H9 (cell line): ENCODE data around the gene ANTXR2. TPM values are rescaled to one million over a fixed set of nuclear protein-coding genes. Genes with fewer than 3 reads are reported as not detected.
"Not testable (repeated sequence)": the region's sequence is repeated elsewhere in the genome, so short reads cannot be mapped to it uniquely, and the experiment has no call there.

Source experiments
- DNase-seq: peaks from one replicate; pipeline ENCODE4 v3.0.0-alpha.2; 2017
- H2AFZ ChIP-seq: one replicate; pipeline ENCODE4 v1.6.1; 2013; ENCODE audit warnings: mild to moderate bottlenecking, low read length, control low read depth, moderate library complexity
- H2AK5ac ChIP-seq: 2 replicates; pipeline ENCODE4 v1.6.1; 2013; ENCODE audit warnings: low read length, control low read depth, mixed read lengths; ENCODE audit not compliant: insufficient read length
- H2BK120ac ChIP-seq: one replicate; pipeline ENCODE4 v1.6.1; 2013; ENCODE audit warnings: low read depth, mild to moderate bottlenecking, low read length, control low read depth, inconsistent platforms; ENCODE audit not compliant: poor library complexity, severe bottlenecking
- H2BK12ac ChIP-seq: 2 replicates; pipeline ENCODE4 v1.6.1; 2013; ENCODE audit warnings: low read length, control low read depth, mixed read lengths, low read depth; ENCODE audit not compliant: insufficient read length
- H2BK15ac ChIP-seq: 2 replicates; pipeline ENCODE4 v1.6.1; 2013; ENCODE audit warnings: low read depth, low read length, control low read depth
- H2BK20ac ChIP-seq: one replicate; pipeline ENCODE4 v1.6.1; 2013; ENCODE audit warnings: low read depth, mild to moderate bottlenecking, low read length, control low read depth, inconsistent platforms; ENCODE audit not compliant: poor library complexity, severe bottlenecking
- H2BK5ac ChIP-seq: 2 replicates; pipeline ENCODE4 v1.6.1; 2013; ENCODE audit warnings: low read length, control low read depth, mixed read lengths; ENCODE audit not compliant: insufficient read length
- H3K14ac ChIP-seq: 2 replicates; pipeline ENCODE4 v1.6.1; 2013; ENCODE audit warnings: low read length, control low read depth; ENCODE audit not compliant: insufficient read depth
- H3K18ac ChIP-seq: 2 replicates; pipeline ENCODE4 v1.6.1; 2013; ENCODE audit warnings: low read depth, mild to moderate bottlenecking, mixed read lengths, low read length, control low read depth; ENCODE audit not compliant: insufficient read length
- H3K23ac ChIP-seq: 2 replicates; pipeline ENCODE4 v1.6.1; 2013; ENCODE audit warnings: low read length, control low read depth, mixed read lengths, low read depth; ENCODE audit not compliant: insufficient read length
- H3K23me2 ChIP-seq: 2 replicates; pipeline ENCODE4 v1.6.1; 2013; ENCODE audit warnings: low read depth, mild to moderate bottlenecking, mixed read lengths, low read length, control low read depth; ENCODE audit not compliant: insufficient read length, poor library complexity, severe bottlenecking
- H3K27ac ChIP-seq: 2 replicates; pipeline ENCODE4 v1.5.1; 2013; ENCODE audit warnings: low read length, control low read depth, mixed read lengths, low read depth; ENCODE audit not compliant: insufficient read length
- H3K27me3 ChIP-seq: 2 replicates; pipeline ENCODE4 v1.6.1; 2013; ENCODE audit warnings: low read length, control low read depth, inconsistent platforms; ENCODE audit not compliant: insufficient read depth
- H3K4ac ChIP-seq: 2 replicates; pipeline ENCODE4 v1.6.1; 2013; ENCODE audit warnings: low read depth, mild to moderate bottlenecking, control low read depth, inconsistent platforms, low read length, moderate library complexity
- H3K4me1 ChIP-seq: 2 replicates; pipeline ENCODE4 v1.6.1; 2013; ENCODE audit warnings: low read length, control low read depth, inconsistent platforms; ENCODE audit not compliant: insufficient read depth
- H3K4me2 ChIP-seq: 2 replicates; pipeline ENCODE4 v1.6.1; 2013; ENCODE audit warnings: low read length, control low read depth, mixed read lengths; ENCODE audit not compliant: insufficient read length, insufficient read depth
- H3K56ac ChIP-seq: 2 replicates; pipeline ENCODE4 v1.6.1; 2013; ENCODE audit warnings: low read depth, mild to moderate bottlenecking, mixed read lengths, low read length, control low read depth; ENCODE audit not compliant: insufficient read length
- H3K79me1 ChIP-seq: 2 replicates; pipeline ENCODE4 v1.6.1; 2013; ENCODE audit warnings: low read depth, mild to moderate bottlenecking, moderate library complexity, low read length, control low read depth, inconsistent platforms; ENCODE audit not compliant: insufficient read depth, poor library complexity, severe bottlenecking
- H3K79me2 ChIP-seq: 2 replicates; pipeline ENCODE4 v1.6.1; 2013; ENCODE audit warnings: low read length, control low read depth, inconsistent platforms; ENCODE audit not compliant: insufficient read depth
- H3K9ac ChIP-seq: 2 replicates; pipeline ENCODE4 v1.6.1; 2013; ENCODE audit warnings: low read length, control low read depth, mixed read lengths; ENCODE audit not compliant: insufficient read length; ENCODE audit errors: extremely low read depth
- H3K9me3 ChIP-seq: one replicate; pipeline ENCODE4 v1.6.1; 2013; ENCODE audit warnings: low read depth, low read length, inconsistent platforms; ENCODE audit not compliant: control insufficient read depth
- H3T11ph ChIP-seq: one replicate; pipeline ENCODE4 v1.6.1; 2013; ENCODE audit warnings: mild to moderate bottlenecking, low read length, control low read depth, inconsistent platforms
- H4K20me1 ChIP-seq: one replicate; pipeline ENCODE4 v1.6.1; 2013; ENCODE audit not compliant: control insufficient read depth, insufficient read length, insufficient read depth
- H4K5ac ChIP-seq: 2 replicates; pipeline ENCODE4 v1.6.1; 2013; ENCODE audit warnings: low read depth, mild to moderate bottlenecking, mixed read lengths, low read length, control low read depth; ENCODE audit not compliant: insufficient read length
- H4K8ac ChIP-seq: replicated peaks from 2 replicates; pipeline ENCODE4 v1.6.1; 2013; ENCODE audit warnings: low read length, control low read depth, mixed read lengths, low read depth; ENCODE audit not compliant: insufficient read length
- H4K91ac ChIP-seq: 2 replicates; pipeline ENCODE4 v1.6.1; 2013; ENCODE audit warnings: low read depth, mild to moderate bottlenecking, moderate library complexity, mixed read lengths, low read length, control low read depth; ENCODE audit not compliant: insufficient read length
- H3K27ac Mint-ChIP-seq, 3 experiments: 2 replicates in 2 of 3; 3 replicates in 1 of 3; pipeline ENCODE4 v1.8.0; 2020 to 2021; ENCODE audit warnings: mixed read lengths in 3 of 3, mild to moderate bottlenecking in 1 of 3, moderate library complexity in 1 of 3
- H3K27me3 Mint-ChIP-seq: 2 replicates; pipeline ENCODE4 v1.8.0; 2021; ENCODE audit warnings: low read depth, mild to moderate bottlenecking, moderate library complexity, mixed read lengths
- H3K36me3 Mint-ChIP-seq, 3 experiments: 2 replicates in 2 of 3; 3 replicates in 1 of 3; pipeline ENCODE4 v1.8.0; 2020 to 2021; ENCODE audit warnings: low read depth in 3 of 3, mixed read lengths in 3 of 3; ENCODE audit not compliant: insufficient read depth in 1 of 3
- H3K4me1 Mint-ChIP-seq, 2 experiments: 2 replicates each; pipeline ENCODE4 v1.8.0; 2020; ENCODE audit warnings: mixed read lengths in 2 of 2
- H3K4me3 Mint-ChIP-seq, 2 experiments: 2 replicates in 1 of 2; 3 replicates in 1 of 2; pipeline ENCODE4 v1.8.0; 2020 to 2021; ENCODE audit warnings: mild to moderate bottlenecking in 2 of 2, mixed read lengths in 2 of 2, moderate library complexity in 1 of 2
- H3K9me3 Mint-ChIP-seq, 2 experiments: 2 replicates in 1 of 2; 3 replicates in 1 of 2; pipeline ENCODE4 v1.8.0; 2020; ENCODE audit warnings: mild to moderate bottlenecking in 2 of 2, mixed read lengths in 2 of 2, moderate library complexity in 1 of 2
- WGBS: extraction: QIAGEN DNeasy Blood & Tissue Kit; methylation state at CpG from one replicate; pipeline ENCODE4 v1.1.7; 2013; ENCODE audit warnings: missing lambda C conversion rate, low lambda C conversion rate, mixed read lengths; ENCODE audit not compliant: insufficient read length; ENCODE audit errors: extremely low coverage; 5-methylcytosine and 5-hydroxymethylcytosine counted together
- total RNA-seq: library from RNA; stranded (reverse); gene quantifications from 2 replicates; pipeline ENCODE4 v1.2.1, GENCODE V29; 2021

The ANTXR2 gene
- total RNA-seq, 1 experiment from 2014 or later = 4.7 TPM

GRCh38 chr4:80119620-80120019 lies 46.6 kb upstream of the ANTXR2 start:
- H3T11ph ChIP-seq, H3K4ac ChIP-seq, H2BK15ac ChIP-seq, H3K23ac ChIP-seq, H3K4me3 Mint-ChIP-seq, H2BK20ac ChIP-seq, H3K79me2 ChIP-seq, H3K27me3 Mint-ChIP-seq, H3K27me3 ChIP-seq, DNase-seq, H3K9ac ChIP-seq, H3K27ac ChIP-seq, H2AK5ac ChIP-seq, H3K4me1 Mint-ChIP-seq, H2BK5ac ChIP-seq, H3K23me2 ChIP-seq, H3K9me3 ChIP-seq, H3K9me3 Mint-ChIP-seq, H3K14ac ChIP-seq, H2BK12ac ChIP-seq, H2AFZ ChIP-seq, H2BK120ac ChIP-seq, H4K20me1 ChIP-seq, H3K36me3 Mint-ChIP-seq, H3K79me1 ChIP-seq, H3K4me1 ChIP-seq, H3K56ac ChIP-seq, H4K8ac ChIP-seq, H3K18ac ChIP-seq, H3K4me2 ChIP-seq, H3K27ac Mint-ChIP-seq, H4K5ac ChIP-seq, H4K91ac ChIP-seq: not testable (repeated sequence)
- WGBS = no CpG with 5 or more reads among the region's 3 CpGs
